Measurements from ENCODE around the gene DYSF. TPM values are rescaled to one million over a fixed set of nuclear protein-coding genes. Genes with fewer than 3 reads are reported as not detected.

The DYSF gene
- total and polyA plus RNA-seq, 2 donors (not counting 3 experiments of a cell fraction or from before 2014, with no cell fraction given): 50.9 to 152 TPM

GRCh38 chr2:71564361-71564760, 111.0 kb downstream of the DYSF start:
- CTCF ChIA-PET: interaction anchor here (0.6 kb wide), 1 partner anchor 11 kb away, joined by 3 read pairs; no protein-coding TSS in a partner anchor
- H3K27ac ChIP-seq (ENCODE audit: insufficient read depth, low read depth, low read length): no peak overlapping the region
- TF ChIP-seq FOS (IDR thresholded peaks at IDR 0.05; ENCODE audit: borderline replicate concordance, insufficient read depth, low read length) (no peak), MAX (IDR thresholded peaks at IDR 0.05; ENCODE audit: insufficient read depth, insufficient read length) (no peak), CTCF (IDR thresholded peaks at IDR 0.05; ENCODE audit: extremely low read depth in 1 of 2, insufficient read depth in 1 of 2, low read depth in 1 of 2, low read length in 2 of 2) (no peak), POLR2A (IDR thresholded peaks at IDR 0.05; ENCODE audit: low read depth, low read length) (no peak), POLR2AphosphoS5 (IDR thresholded peaks at IDR 0.05; ENCODE audit: insufficient read depth, low read depth, low read length) (no peak), EZH2 (IDR thresholded peaks at IDR 0.05; ENCODE audit: borderline replicate concordance, low read depth, low read length, severe bottlenecking) (no peak)
- no peaks in the 10 kb centered on the region for H3K9me1 ChIP-seq (replicated peaks; ENCODE audit: control insufficient read depth, extremely low read depth, insufficient read depth, low read length)
- FAIRE-seq (no peak), DNase-seq (ENCODE audit: low read depth, low spot score) (no peak)
- no peaks in the 10 kb centered on the region for H3K9me3 ChIP-seq (replicated peaks; ENCODE audit: control insufficient read depth, insufficient read depth, low read length)
- no peaks in the 10 kb centered on the region for H4K20me1 ChIP-seq (replicated peaks; ENCODE audit: control insufficient read depth, extremely low read depth, insufficient read depth, low read length)
- no TSS peak for BruUV-seq (replicated peaks)
- no peak overlapping the region for H3K4me3 ChIP-seq (replicated peaks in 1 of 3; ENCODE audit: insufficient read depth in 1 of 3, low read depth in 1 of 3, low read length in 3 of 3)
- no peaks in the 10 kb centered on the region for H3K4me1 ChIP-seq (ENCODE audit: control insufficient read depth, extremely low read depth, insufficient read depth, low read length)
- intact Hi-C loops (cut with micrococcal nuclease) (no loop called here), dilution Hi-C loops (cut with MboI; ENCODE audit: extremely low pct_ligation_motif_present, low sequenced_read_pairs) (no loop called here)
- H3K36me3 ChIP-seq (ENCODE audit: control insufficient read depth in 2 of 2, extremely low read depth in 1 of 2, insufficient read depth in 2 of 2, low read length in 2 of 2): peaks cover 3 to 43% of the 10 kb centered on the region in 2 experiments
- H3K79me2 ChIP-seq (ENCODE audit: control insufficient read depth, insufficient read depth, low read length): no peaks in the 10 kb centered on the region
- no peak overlapping the region for H3K4me2 ChIP-seq (ENCODE audit: insufficient read depth, low read length)
- no peak overlapping the region for H2AFZ ChIP-seq (ENCODE audit: low read depth, low read length)
- POLR2A ChIA-PET: no interaction called here
- no peak overlapping the region for H3K9ac ChIP-seq (replicated peaks; ENCODE audit: extremely low read depth, insufficient read depth, low read length)
- H3K27me3 ChIP-seq (ENCODE audit: control insufficient read depth in 2 of 2, insufficient read depth in 2 of 2, low read length in 2 of 2): no peaks in the 10 kb centered on the region

All from endothelial cell of umbilical vein (primary cell).